H1 (cell line): Measurements from ENCODE around the gene SAP30. TPM values are rescaled to one million over a fixed set of nuclear protein-coding genes. Genes with fewer than 3 reads are reported as not detected.

Experiments
- CTCF ChIA-PET: fragments of 300-600 bp; sonication (Branson Sonifier 250); formaldehyde crosslinking; loops from one replicate; lab custom pipeline; 2021; ENCODE audit not compliant: partially characterized antibody; lab: Charles Lee
- POLR2A ChIA-PET: fragments of 300-600 bp; sonication (Branson Sonifier 250); formaldehyde crosslinking; loops from one replicate; lab custom pipeline; 2021; ENCODE audit warnings: inconsistent platforms; ENCODE audit not compliant: partially characterized antibody; lab: Charles Lee
- DNase-seq, 2 experiments: peaks; one replicate each; pipeline versions ENCODE4 v3.0.0 to v3.0.0-alpha.2; 2010 to 2022; ENCODE audit warnings: low spot score in 2 of 2, low read depth in 1 of 2, mixed read lengths in 1 of 2
- FAIRE-seq: peaks from 2 replicates; lab custom pipeline; 2011; peaks lifted over from hg19 to GRCh38; lab: Jason Lieb, UNC
- H2AFZ ChIP-seq: 2 replicates; pipeline ENCODE4 v1.8.1; 2012; ENCODE audit warnings: low read length, inconsistent platforms
- H2AK5ac ChIP-seq: 2 replicates; pipeline ENCODE4 v1.6.1; 2013; ENCODE audit warnings: low read depth, low read length
- H2BK120ac ChIP-seq: replicated peaks from 2 replicates; pipeline ENCODE3; 2013; ENCODE audit warnings: low read depth, low read length, inconsistent platforms
- H2BK12ac ChIP-seq: 2 replicates; pipeline ENCODE4 v1.6.1; 2013; ENCODE audit warnings: low read depth, low read length
- H2BK15ac ChIP-seq: 2 replicates; pipeline ENCODE4 v1.6.1; 2013; ENCODE audit warnings: low read length
- H2BK20ac ChIP-seq: 2 replicates; pipeline ENCODE4 v1.6.1; 2013; ENCODE audit warnings: low read length
- H2BK5ac ChIP-seq: 2 replicates; pipeline ENCODE4 v1.6.1; 2013; ENCODE audit warnings: low read depth, low read length
- H3K14ac ChIP-seq: 2 replicates; pipeline ENCODE4 v1.6.1; 2013; ENCODE audit warnings: inconsistent platforms; ENCODE audit not compliant: insufficient read length
- H3K18ac ChIP-seq: 2 replicates; pipeline ENCODE4 v1.6.1; 2013; ENCODE audit warnings: low read length; ENCODE audit errors: extremely low read depth
- H3K23ac ChIP-seq: 2 replicates; pipeline ENCODE4 v1.6.1; 2013; ENCODE audit warnings: inconsistent platforms; ENCODE audit not compliant: insufficient read length
- H3K23me2 ChIP-seq: 2 replicates; pipeline ENCODE4 v1.6.1; 2013; ENCODE audit warnings: low read depth, low read length
- H3K27ac ChIP-seq: 2 replicates; pipeline ENCODE4 v1.6.1; 2011; ENCODE audit warnings: low read depth, low read length, inconsistent platforms
- H3K27me3 ChIP-seq, 4 experiments: replicated peaks in 1 of 4; 1 replicate in 1 of 4; 2 replicates in 3 of 4; pipeline versions ENCODE4 v1.6.1 to v1.8.1; 2011 to 2013; ENCODE audit warnings: low read length in 3 of 4, mild to moderate bottlenecking in 3 of 4, inconsistent platforms in 2 of 4, mixed read lengths in 2 of 4, moderate library complexity in 1 of 4; ENCODE audit not compliant: control insufficient read depth in 3 of 4, insufficient read depth in 3 of 4; ENCODE audit errors: extremely low read depth in 1 of 4
- H3K36me3 ChIP-seq, 4 experiments: 2 replicates each; pipeline versions ENCODE4 v1.6.1 to v1.8.1; 2011 to 2013; ENCODE audit warnings: mild to moderate bottlenecking in 4 of 4, low read length in 3 of 4, moderate library complexity in 2 of 4, control low read depth in 1 of 4, inconsistent platforms in 1 of 4; ENCODE audit not compliant: insufficient read depth in 4 of 4, control insufficient read depth in 2 of 4
- H3K4ac ChIP-seq: replicated peaks from 2 replicates; pipeline ENCODE3; 2013; ENCODE audit warnings: low read length, low read depth, mixed read lengths, inconsistent platforms; ENCODE audit not compliant: insufficient read length
- H3K4me1 ChIP-seq, 4 experiments: replicated peaks in 1 of 4; 1 replicate in 1 of 4; 2 replicates in 3 of 4; pipeline versions ENCODE4 v1.6.1 to v1.8.1; 2011 to 2013; ENCODE audit warnings: low read length in 3 of 4, inconsistent platforms in 2 of 4, mixed read lengths in 1 of 4; ENCODE audit not compliant: insufficient read depth in 4 of 4, control insufficient read depth in 3 of 4
- H3K4me2 ChIP-seq, 2 experiments: 2 replicates each; pipeline versions ENCODE4 v1.6.1 to v1.8.1; 2011 to 2013; ENCODE audit warnings: low read depth in 2 of 2, low read length in 2 of 2, control low read depth in 1 of 2, inconsistent platforms in 1 of 2, mild to moderate bottlenecking in 1 of 2; ENCODE audit not compliant: insufficient read depth in 1 of 2
- H3K4me3 ChIP-seq, 4 experiments: fragments of 200-600, 300-600 bp in 1 of 4; sonication (generic), shearing (Covaris generic), sonication (Bioruptor Twin) in 1 of 4; 2 replicates each; pipeline versions ENCODE4 v1.5.1 to v1.8.1; 2011 to 2016; ENCODE audit warnings: low read length in 4 of 4, low read depth in 3 of 4, control low read depth in 2 of 4, inconsistent platforms in 2 of 4, mild to moderate bottlenecking in 2 of 4, mixed read lengths in 1 of 4, moderate library complexity in 1 of 4; ENCODE audit not compliant: insufficient read depth in 2 of 4; ENCODE audit errors: extremely low read depth in 1 of 4
- H3K56ac ChIP-seq: replicated peaks from 2 replicates; pipeline ENCODE3; 2013; ENCODE audit warnings: low read depth, mild to moderate bottlenecking, mixed read lengths, low read length, inconsistent platforms; ENCODE audit not compliant: insufficient read length
- H3K79me1 ChIP-seq: 2 replicates; pipeline ENCODE4 v1.6.1; 2013; ENCODE audit warnings: low read depth, low read length, control low read depth
- H3K79me2 ChIP-seq, 2 experiments: 2 replicates each; pipeline versions ENCODE4 v1.6.1 to v1.8.1; 2012 to 2013; ENCODE audit warnings: low read length in 2 of 2, mild to moderate bottlenecking in 2 of 2, inconsistent platforms in 1 of 2; ENCODE audit not compliant: insufficient read depth in 2 of 2, control insufficient read depth in 1 of 2
- H3K9ac ChIP-seq, 4 experiments: replicated peaks in 1 of 4; 1 replicate in 1 of 4; 2 replicates in 3 of 4; pipeline versions ENCODE4 v1.6.1 to v1.8.1; 2011 to 2013; ENCODE audit warnings: low read depth in 3 of 4, low read length in 3 of 4, control low read depth in 2 of 4, mild to moderate bottlenecking in 2 of 4, moderate library complexity in 2 of 4, inconsistent platforms in 1 of 4; ENCODE audit errors: extremely low read depth in 1 of 4
- H3K9me3 ChIP-seq, 2 experiments: 2 replicates each; pipeline versions ENCODE4 v1.6.1 to v1.8.1; 2012 to 2013; ENCODE audit warnings: mild to moderate bottlenecking in 2 of 2, moderate library complexity in 2 of 2, control low read depth in 1 of 2, inconsistent platforms in 1 of 2, low read depth in 1 of 2, low read length in 1 of 2, mixed read lengths in 1 of 2; ENCODE audit not compliant: insufficient read depth in 2 of 2
- H4K20me1 ChIP-seq, 2 experiments: replicated peaks in 1 of 2; 2 replicates each; pipeline versions ENCODE3 to v1.8.1; 2011 to 2013; ENCODE audit warnings: inconsistent platforms in 2 of 2, low read length in 2 of 2, mild to moderate bottlenecking in 1 of 2; ENCODE audit not compliant: insufficient read depth in 2 of 2, control insufficient read depth in 1 of 2
- H4K5ac ChIP-seq: 2 replicates; pipeline ENCODE4 v1.6.1; 2013; ENCODE audit warnings: low read length, low read depth, mixed read lengths, inconsistent platforms; ENCODE audit not compliant: insufficient read length
- H4K8ac ChIP-seq: 2 replicates; pipeline ENCODE4 v1.8.0; 2013; ENCODE audit warnings: mild to moderate bottlenecking, moderate library complexity, low read length, inconsistent platforms; ENCODE audit not compliant: insufficient read depth; ENCODE audit errors: extremely low read depth
- H4K91ac ChIP-seq: replicated peaks from 2 replicates; pipeline ENCODE3; 2013; ENCODE audit warnings: low read length, mixed read lengths, inconsistent platforms; ENCODE audit not compliant: insufficient read length
- BCL11A ChIP-seq, 2 experiments: IDR thresholded peaks; one replicate each; pipeline ENCODE4 v1.6.1; 2011; ENCODE audit warnings: low read depth in 2 of 2, low read length in 2 of 2, mild to moderate bottlenecking in 2 of 2
- GABPA ChIP-seq: IDR thresholded peaks from 2 replicates; pipeline ENCODE4 v1.6.1; 2011; ENCODE audit warnings: mild to moderate bottlenecking, low read length, moderate library complexity, borderline replicate concordance; ENCODE audit not compliant: insufficient read depth
- GTF2F1 ChIP-seq: IDR thresholded peaks from 2 replicates; pipeline ENCODE4 v1.6.1; 2012; ENCODE audit warnings: low read depth, low read length, improper control_type of control experiment, borderline replicate concordance
- HDAC2 ChIP-seq, 2 experiments: fragments of 300-600 bp in 1 of 2; sonication (generic) in 1 of 2; IDR thresholded peaks; 2 replicates each; pipeline ENCODE4 v1.6.1; 2011 to 2012; ENCODE audit warnings: low read depth in 2 of 2, low read length in 2 of 2, mild to moderate bottlenecking in 2 of 2, moderate library complexity in 2 of 2, borderline replicate concordance in 1 of 2, inconsistent platforms in 1 of 2
- POU5F1 ChIP-seq: IDR thresholded peaks from 2 replicates; pipeline ENCODE4 v1.6.1; 2011; ENCODE audit warnings: low read depth, mild to moderate bottlenecking, low read length, moderate library complexity
- RAD21 ChIP-seq, 2 experiments: IDR thresholded peaks in 1 of 2; conservative IDR thresholded peaks in 1 of 2; 2 replicates each; pipeline ENCODE4 v1.6.1; 2011; ENCODE audit warnings: low read depth in 2 of 2, low read length in 2 of 2, improper control_type of control experiment in 1 of 2, inconsistent platforms in 1 of 2, mild to moderate bottlenecking in 1 of 2, moderate library complexity in 1 of 2
- RBBP5 ChIP-seq: IDR thresholded peaks from 2 replicates; pipeline ENCODE4 v1.7.1; 2012; ENCODE audit warnings: low read depth, mild to moderate bottlenecking, inconsistent platforms, low read length, moderate library complexity, borderline replicate concordance
- RNF2 ChIP-seq: fragments of 200-900, 300-1000 bp; sonication (generic); IDR thresholded peaks from 2 replicates; pipeline ENCODE4 v1.7.1; 2016; ENCODE audit warnings: borderline replicate concordance, low read depth, mild to moderate bottlenecking, antibody characterized with exemption, low read length; ENCODE audit not compliant: poor library complexity, severe bottlenecking; ENCODE audit errors: missing control alignments
- SIRT6 ChIP-seq: IDR thresholded peaks from one replicate; pipeline ENCODE4 v1.7.1; 2012; ENCODE audit warnings: low read length, inconsistent platforms
- SP4 ChIP-seq: IDR thresholded peaks from 2 replicates; pipeline ENCODE4 v1.6.1; 2012; ENCODE audit warnings: low read length, inconsistent platforms
- TCF12 ChIP-seq: IDR thresholded peaks from 2 replicates; pipeline ENCODE4 v1.6.1; 2011; ENCODE audit warnings: low read depth, mild to moderate bottlenecking, low read length
- USF2 ChIP-seq: IDR thresholded peaks from 2 replicates; pipeline ENCODE4 v1.6.1; 2011; ENCODE audit warnings: low read length, improper control_type of control experiment
- polyA plus RNA-seq, 7 experiments: library from polyadenylated mRNA; depleted of rRNA in 3 of 7; stranded (reverse) in 5 of 7; unstranded in 2 of 7; fragments of >200 nt in 5 of 7; fragments of 200-250 nt in 2 of 7; gene quantifications; 1 replicate in 5 of 7; 2 replicates in 1 of 7; 4 replicates in 1 of 7; pipeline versions ENCODE4 v1.2.1 to v1.2.3, GENCODE V29; 2011 to 2013; ENCODE audit warnings: missing spikeins in 2 of 7, mixed read lengths in 2 of 7
- total RNA-seq: library from RNA; stranded (reverse); fragmentation: NEBNext Ultra II Directional; extraction: Animal tissue kit (Norgen Biotek cat#: 25700); gene quantifications from 2 replicates; pipeline ENCODE4 v1.2.1, GENCODE V29; 2021

The SAP30 gene
- total and polyA plus RNA-seq, 2 of the 8 experiments (the other 6 are each of a cell fraction or from before 2014, with no cell fraction given), result 7.7 to 21.1 TPM

GRCh38 chr4:173398220-173398619 is 27.5 kb downstream of the SAP30 start:
- no peaks in the 10 kb centered on the region for H3K4me1 ChIP-seq
- no peak overlapping the region for H3K23ac ChIP-seq
- no peaks in the 10 kb centered on the region for H3K79me1 ChIP-seq
- H4K91ac ChIP-seq, result no peak overlapping the region
- H3K9ac ChIP-seq, result no peak overlapping the region
- H3K4me3 ChIP-seq, result no peak overlapping the region
- H4K8ac ChIP-seq, result no peak overlapping the region
- no peaks in the 10 kb centered on the region for H3K79me2 ChIP-seq
- no peak overlapping the region for H2AFZ ChIP-seq
- H3K14ac ChIP-seq, result no peak overlapping the region
- no peak overlapping the region for H2BK15ac ChIP-seq
- H4K20me1 ChIP-seq, result no peaks in the 10 kb centered on the region
- no peak overlapping the region for H2BK120ac ChIP-seq
- no peaks in the 10 kb centered on the region for H3K9me3 ChIP-seq
- no peak overlapping the region for H3K56ac ChIP-seq
- FAIRE-seq, result no peak
- H3K27me3 ChIP-seq, result no peaks in the 10 kb centered on the region
- DNase-seq, result no peak
- no peaks in the 10 kb centered on the region for H3K36me3 ChIP-seq
- H2BK12ac ChIP-seq, result no peak overlapping the region
- POLR2A ChIA-PET, result interaction anchor here (2.0 kb wide), 1 partner anchor 65 kb away, joined by 5 read pairs; no protein-coding TSS in a partner anchor
- no peak overlapping the region for H3K4ac ChIP-seq
- H3K4me2 ChIP-seq, result no peak overlapping the region
- peaks cover 2% of the 10 kb centered on the region for H3K23me2 ChIP-seq
- no peak overlapping the region for H3K18ac ChIP-seq
- H2AK5ac ChIP-seq, result no peak overlapping the region
- no peak overlapping the region for H2BK5ac ChIP-seq
- no peak overlapping the region for H2BK20ac ChIP-seq
- no peak overlapping the region for H3K27ac ChIP-seq
- H4K5ac ChIP-seq, result no peak overlapping the region
- CTCF ChIA-PET, result interaction anchor here (1.1 to 2.2 kb wide), 5 partner anchors 12 to 385 kb away, joined by 4 to 13 read pairs (median 6); no protein-coding TSS in a partner anchor
- TF ChIP-seq RAD21 (IDR thresholded peaks at IDR 0.05 in 1 of 2, conservative IDR thresholded peaks at IDR 0.05 in 1 of 2; ENCODE audit: low read depth in 2 of 2, low read length in 2 of 2) (no peak), USF2 (no peak), RNF2 (no peak), TCF12 (no peak), SP4 (no peak), BCL11A (IDR thresholded peaks at IDR 0.05; ENCODE audit: low read depth in 2 of 2, low read length in 2 of 2) (no peak), RBBP5 (no peak), POU5F1 (no peak), SIRT6 (no peak), GABPA (no peak), GTF2F1 (no peak), HDAC2 (IDR thresholded peaks at IDR 0.05; ENCODE audit: borderline replicate concordance in 1 of 2, low read depth in 2 of 2, low read length in 2 of 2) (no peak)
